ELF-1 (cell line): ENCODE results near the gene TK2.
"Not testable (repeated sequence)": the region's sequence is repeated elsewhere in the genome, so short reads cannot be mapped to it uniquely, and the experiment has no call there.

Experiments used
- DNase-seq: peaks from one replicate; pipeline ENCODE4 v3.0.0-alpha.2; 2016; ENCODE audit warnings: low read depth, low spot score

Gene TK2

DNA sequence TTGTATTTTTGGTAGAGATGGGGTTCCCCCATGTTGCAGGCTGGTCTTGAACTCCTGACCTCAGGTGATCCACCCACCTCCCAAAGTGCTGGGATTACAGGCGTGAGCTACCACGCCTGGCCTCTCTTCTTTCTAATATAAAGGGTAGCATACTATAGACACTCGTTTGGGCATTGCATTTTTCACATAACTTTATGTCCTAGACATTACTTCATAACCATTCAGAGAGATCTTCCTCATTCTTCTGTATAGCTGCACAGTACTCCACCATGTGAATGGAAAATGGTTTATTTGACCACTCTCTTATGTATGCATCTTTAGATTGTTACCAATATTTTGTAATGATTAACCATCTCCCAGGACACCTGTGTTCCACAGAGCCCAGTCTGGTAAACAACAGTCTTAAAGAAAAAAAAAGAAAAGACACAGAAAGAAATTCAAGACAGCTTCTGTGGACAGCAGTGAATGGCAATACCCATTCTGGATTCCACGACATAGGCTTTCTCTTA is 42.1 kb downstream of the TK2 start:
- no peak for DNase-seq

DNA sequence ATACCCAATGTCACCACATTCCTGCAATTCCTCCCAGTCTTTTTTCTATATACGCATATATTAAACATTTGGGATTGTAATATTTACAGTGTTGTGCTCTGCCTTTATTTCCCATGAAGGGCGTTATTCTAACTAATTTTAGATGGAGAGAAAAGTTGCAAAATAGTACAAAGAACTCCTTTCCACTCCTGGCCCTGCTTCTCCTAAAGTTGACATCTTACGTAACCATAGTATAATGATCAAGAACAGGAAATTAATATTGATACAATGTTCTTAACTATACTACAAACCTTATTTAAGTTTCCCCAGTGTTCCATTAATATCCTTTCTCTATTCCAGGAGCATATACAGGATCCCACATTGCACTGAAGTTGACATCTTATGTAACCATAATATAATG is 46.3 kb downstream of the TK2 start:
- no peak for DNase-seq

DNA sequence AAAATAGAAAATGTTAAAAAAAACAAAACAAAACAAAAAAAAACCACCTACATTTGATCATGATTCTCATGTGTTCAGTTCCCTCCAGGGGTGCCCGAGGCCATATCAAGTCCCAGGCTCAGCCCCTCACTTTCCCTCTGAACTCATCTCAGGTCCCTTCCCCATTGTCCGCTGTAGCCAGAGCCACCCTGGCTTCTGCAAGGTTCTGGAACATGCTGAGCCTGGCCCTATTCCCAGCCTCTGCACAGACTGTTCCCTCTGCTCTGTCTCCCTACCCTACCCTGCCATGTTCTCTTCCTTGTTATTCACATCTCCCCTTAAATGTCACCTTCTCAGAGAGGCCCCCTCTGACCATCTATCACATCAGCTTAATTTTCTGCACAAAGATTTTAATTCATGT is 46.9 kb downstream of the TK2 start:
- no peak for DNase-seq

DNA sequence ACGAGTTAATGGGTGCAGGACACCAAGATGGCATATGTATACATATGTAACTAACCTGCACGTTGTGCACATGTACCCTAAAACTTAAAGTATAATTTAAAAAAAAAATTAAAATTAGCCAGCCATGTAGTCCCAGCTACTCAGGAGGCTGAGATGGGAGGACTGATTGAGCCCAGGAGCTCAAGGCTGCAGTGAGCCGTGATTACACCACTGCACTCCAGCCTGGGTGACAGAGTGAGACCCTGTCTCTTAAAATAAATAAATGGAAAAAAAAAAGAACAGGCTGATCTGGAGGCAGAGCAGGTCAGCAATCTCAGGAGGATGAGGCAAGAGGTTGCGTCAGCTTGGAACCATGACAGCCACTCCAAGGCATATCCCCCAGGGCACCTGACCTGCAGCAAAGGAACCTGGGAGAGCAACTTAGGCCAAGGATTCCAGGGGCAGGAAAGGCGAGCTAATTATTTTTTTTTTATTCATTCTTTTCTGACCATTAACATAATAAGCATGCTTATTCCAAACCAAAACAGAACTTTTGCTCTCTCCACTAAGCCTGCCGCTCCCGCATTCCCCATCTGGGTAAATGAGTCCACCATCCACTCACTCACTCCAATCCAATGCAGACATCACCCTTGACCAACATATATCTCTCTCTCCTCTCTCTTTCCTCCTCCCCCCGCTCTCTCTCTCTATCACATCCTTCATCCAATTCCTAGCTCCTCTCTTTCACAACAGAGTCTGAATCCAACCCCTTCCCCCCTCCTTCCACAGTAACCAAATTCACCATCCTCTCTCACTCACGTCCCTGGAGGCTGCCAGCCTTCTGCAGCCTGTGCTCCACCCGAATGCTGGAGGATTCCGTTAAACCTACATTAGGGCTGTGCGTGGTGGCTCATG is 47.7 kb downstream of the TK2 start:
- peak; percentile 52 for DNase-seq

DNA sequence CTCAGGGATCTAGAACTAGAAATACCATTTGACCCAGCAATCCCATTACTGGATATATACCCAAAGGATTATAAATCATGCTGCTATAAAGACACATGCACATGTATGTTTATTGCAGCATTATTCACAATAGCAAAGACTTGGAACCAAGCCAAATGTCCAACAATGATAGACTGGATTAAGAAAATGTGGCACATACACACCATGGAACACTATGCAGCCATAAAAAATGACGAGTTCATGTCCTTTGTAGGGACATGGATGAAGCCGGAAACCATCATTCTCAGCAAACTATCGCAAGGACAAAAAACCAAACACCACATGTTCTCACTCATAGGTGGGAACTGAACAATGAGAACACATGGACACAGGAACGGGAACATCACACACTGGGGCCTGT is 48.4 kb downstream of the TK2 start:
- not testable (repeated sequence) for DNase-seq

DNA sequence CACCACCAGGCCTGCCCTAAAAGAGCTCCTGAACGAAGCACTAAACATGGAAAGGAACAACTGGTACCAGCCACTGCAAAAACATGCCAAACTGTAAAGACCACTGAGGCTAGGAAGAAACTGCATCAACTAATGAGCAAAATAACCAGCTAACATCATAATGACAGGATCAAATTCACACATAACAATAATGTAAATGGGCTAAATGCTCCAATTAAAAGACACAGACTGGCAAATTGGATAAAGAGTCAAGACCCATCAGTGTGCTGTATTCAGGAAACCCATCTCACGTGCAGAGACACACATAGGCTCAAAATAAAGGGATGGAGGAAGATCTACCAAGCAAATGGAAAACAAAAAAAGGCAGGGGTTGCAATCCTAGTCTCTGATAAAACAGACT is 52.0 kb downstream of the TK2 start:
- not testable (repeated sequence) for DNase-seq

DNA sequence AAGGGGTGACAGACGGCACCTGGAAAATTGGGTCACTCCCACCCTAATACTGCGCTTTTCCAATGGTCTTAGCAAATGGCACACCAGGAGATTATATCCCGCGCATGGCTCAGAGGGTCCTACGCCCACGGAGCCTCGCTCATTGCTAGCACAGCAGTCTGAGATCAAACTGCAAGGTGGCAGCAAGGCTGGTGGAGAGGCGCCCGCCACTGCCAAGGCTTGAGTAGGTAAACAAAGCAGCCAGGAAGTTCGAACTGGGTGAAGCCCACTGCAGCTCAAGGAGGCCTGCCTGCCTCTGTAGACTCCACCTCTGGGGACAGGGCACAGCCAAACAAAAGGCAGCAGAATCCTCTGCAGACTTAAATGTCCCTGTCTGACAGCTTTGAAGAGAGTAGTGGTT is 53.7 kb downstream of the TK2 start:
- not testable (repeated sequence) for DNase-seq

DNA sequence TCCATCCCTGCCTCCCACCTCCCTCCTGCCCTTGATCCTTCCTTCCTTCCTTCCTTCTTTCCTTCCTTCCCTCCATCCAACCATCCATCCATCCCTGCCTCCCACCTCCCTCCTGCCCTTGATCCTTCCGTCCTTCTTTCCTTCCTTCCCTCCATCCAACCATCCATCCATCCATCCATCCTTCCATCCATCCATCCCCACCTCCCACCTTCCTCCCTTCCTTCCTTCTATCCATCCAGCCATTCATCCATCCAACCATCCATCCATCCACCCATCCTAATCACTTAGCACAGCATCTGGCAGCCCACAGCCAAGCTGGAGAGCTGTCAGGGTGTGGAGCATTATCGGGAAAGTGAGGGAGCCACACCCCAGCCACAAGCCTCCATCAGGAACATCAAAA is 54.5 kb downstream of the TK2 start:
- no peak for DNase-seq

DNA sequence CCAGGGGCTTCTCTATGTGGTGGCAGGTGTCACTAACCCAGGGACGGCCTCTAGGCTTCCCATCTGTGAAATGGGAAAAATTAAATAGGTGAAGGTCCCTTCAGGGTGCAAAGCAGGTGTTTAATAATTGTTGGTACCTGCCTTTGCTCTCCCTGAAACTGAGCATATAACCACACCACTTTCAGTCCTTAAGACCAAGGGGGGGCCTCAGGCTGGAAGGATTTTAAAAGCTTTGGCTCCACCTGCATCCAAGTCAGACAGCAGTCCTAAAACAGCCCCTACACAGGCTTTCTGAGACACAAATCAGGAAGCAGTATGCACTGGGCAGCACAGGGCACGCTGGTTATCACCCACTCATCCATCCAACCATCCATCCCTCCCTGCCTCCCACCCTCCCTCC is 55.0 kb downstream of the TK2 start:
- no peak for DNase-seq

DNA sequence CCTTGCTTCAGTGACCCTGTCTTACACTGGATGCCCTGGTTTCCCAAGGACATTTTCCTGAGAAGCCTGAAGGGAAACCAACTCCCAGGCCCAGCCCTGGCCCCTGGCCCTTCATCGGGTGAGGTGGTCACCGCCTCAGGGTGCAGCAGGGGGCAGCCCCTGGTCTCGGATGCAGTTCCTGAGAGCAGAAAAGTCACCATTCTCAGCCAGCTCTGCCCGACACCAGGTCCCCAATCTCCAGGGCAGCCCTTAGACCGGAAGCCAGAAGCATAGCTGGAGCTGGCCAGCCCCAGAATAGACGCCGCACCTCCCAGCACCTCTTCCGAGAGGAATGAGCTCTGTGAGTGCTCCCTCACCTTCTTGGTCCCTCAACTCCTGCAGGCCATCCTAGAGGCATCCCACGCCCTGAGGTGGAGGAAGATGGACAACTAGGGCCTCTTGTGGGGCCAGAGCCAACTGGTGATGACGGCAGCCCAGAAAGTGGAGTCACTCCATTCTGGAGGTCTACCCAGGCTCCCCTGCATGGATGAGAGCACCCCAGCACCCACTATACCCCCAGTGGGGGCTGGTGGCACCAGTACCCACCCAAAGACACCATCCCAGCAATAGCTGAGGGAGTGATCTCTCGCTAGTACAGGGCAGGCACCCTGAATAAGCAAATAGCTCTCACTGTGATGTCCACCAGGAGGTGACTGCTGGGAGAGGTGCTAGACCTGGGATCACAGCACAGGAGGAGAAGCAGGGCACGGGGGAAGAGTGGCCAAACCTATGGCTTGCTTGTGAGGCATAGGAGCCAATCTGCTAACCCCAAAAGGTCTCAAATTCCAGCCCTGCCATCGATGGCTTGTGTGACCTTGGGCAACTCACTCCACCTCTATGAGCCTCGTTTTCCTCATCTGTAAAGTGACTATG is 56.2 kb downstream of the TK2 start:
- DNase-seq = no peak

DNA sequence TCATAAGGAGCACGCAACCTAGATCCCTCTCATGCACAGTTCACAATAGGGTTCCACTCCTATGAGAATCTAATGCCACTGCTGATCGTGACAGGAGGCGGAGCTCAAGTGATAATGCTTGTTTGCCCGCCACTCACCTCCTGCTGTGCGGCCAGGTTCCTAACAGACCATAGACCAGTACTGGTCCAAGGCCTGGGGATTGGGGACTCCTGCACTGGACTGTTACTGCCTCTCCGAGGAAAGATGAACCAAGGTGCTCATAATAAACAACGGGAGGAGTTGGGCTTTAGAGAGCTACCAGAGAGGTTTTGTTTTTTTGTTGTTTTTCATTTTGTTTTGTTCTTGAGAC is 58.2 kb downstream of the TK2 start:
- DNase-seq = no peak

DNA sequence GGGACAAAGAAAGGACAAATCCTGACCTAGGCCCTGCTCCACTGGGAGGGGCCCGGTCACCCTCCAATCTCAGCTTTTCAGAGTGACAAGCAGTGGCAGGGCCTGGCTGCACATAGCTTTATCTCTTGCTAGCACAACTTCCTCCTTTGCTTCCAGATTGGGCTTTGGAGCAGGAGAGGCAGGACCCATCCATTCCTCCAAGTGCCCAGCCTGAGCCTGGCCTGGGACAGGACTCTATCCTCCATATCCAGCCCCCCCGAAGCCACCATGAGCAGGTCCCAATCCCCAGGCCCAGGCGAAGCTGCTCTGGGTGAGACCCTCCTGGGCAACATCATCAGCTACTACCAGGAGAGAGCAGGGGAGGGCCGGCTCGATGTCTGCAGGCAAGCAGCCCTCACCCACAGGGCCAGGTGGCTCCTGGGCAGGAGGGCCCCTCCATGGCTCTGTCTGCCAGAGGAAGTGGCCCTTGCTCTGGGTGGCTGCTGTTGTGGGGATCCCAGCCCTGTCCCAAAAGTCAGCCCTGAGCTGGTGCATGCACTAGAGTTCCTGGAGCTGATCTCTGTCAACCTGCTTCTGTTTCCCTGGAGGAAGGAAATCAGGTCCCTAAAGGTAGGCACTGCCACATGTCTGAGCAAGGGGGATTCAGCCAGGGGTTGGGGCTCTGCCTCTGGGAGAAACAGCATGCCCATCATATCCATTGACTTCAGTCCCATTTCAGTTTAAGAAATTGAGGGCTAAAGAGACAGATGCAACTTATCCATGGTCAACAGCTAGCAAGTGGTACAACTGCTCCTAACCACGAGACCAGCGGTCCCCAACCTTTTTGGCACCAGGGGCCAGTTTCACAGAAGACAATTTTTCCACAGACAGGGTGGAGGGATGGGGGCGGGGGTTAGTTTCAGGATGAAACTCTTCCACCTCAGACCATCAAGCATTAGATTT is 58.9 kb downstream of the TK2 start:
- DNase-seq = no peak

DNA sequence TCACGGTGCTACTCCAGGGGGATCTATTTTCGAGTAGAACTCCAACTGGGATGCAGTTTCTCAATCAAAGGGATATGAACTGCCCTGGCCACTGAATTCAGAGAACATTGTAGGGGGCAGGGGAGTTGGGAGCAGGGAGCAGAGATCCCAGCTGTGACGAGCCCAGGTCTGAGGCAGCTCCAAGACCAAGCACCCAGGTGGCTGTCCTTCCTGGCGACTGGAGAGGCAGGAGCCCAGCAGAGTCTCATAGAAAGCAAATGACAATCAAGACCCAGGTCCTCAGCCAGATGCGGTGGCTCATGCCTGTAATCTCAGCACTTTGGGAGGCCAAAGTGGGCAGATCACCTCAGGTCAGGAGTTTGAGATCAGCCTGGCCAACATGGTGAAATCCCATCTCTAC is 60.1 kb downstream of the TK2 start:
- no peak for DNase-seq

DNA sequence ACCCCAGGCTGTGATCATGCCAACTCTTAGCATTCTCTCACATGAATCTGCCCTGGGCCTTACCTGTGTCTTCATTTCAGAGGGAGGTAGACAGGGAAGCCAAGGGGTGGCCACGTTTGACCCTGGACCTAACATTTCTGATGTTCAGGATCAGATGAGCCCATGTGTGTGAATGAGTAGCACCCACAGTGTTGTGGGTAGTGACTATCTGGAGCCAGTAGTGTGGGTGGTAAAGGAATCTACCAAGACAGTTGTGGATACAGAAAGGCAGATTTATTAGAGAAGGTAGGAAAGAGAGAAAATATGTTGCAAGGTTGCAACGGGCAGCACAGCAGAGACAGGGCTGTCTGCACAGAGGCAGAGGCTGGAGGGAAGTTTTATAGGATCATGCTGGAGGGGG is 60.5 kb downstream of the TK2 start:
- DNase-seq = no peak

DNA sequence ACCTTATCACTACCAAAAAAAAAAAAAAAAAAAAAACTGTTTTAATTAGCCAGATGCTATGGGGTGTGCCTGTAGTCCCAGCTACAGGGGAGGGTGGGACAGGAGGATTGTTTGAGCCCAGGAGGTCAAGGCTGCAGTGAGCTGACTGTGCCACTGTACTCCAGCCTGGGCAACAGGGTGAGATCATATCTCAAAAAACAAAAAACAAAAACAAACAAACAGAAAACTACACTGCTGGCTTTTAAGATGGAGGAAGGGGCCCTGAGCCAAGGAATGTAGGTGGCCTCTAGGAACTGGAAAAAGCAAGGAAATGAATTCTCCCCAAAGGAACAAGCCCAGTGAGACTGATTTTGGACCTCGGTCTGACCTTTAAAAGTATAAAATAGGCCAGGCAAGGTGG is 61.4 kb downstream of the TK2 start:
- DNase-seq = no peak

DNA sequence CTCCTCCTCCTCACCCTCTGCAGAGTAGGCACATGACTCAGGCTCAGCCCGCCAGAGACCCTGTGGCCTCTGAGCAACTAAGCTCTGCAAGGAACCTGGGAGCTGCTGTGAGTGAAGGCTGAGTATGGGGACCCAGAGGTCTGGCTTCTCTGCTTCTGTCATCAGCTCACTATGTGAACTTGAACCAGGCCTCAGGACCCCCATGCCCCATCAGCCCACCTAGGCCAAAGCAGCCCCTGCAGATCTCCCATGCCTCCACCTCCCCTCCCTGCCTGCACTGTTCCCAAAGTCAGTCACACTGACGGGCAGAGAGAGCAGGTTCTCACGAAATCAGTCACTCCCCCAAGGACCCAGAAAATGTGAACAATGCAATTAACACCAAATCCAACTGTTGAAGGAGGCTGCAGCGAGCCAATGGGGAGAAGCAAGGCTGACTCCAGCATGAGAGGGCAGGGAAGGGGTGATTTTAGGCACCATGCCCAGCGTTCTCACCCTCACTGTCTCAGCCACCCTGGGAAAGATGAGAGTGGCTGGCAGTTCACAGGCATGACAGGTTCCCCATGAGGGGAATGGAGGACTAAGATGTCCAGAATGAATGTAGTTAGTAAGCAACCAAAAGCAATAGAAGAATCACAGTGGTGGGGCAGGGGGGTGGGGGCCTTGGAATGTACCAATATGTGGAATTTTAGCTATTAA is 62.2 kb downstream of the TK2 start:
- DNase-seq = no peak

DNA sequence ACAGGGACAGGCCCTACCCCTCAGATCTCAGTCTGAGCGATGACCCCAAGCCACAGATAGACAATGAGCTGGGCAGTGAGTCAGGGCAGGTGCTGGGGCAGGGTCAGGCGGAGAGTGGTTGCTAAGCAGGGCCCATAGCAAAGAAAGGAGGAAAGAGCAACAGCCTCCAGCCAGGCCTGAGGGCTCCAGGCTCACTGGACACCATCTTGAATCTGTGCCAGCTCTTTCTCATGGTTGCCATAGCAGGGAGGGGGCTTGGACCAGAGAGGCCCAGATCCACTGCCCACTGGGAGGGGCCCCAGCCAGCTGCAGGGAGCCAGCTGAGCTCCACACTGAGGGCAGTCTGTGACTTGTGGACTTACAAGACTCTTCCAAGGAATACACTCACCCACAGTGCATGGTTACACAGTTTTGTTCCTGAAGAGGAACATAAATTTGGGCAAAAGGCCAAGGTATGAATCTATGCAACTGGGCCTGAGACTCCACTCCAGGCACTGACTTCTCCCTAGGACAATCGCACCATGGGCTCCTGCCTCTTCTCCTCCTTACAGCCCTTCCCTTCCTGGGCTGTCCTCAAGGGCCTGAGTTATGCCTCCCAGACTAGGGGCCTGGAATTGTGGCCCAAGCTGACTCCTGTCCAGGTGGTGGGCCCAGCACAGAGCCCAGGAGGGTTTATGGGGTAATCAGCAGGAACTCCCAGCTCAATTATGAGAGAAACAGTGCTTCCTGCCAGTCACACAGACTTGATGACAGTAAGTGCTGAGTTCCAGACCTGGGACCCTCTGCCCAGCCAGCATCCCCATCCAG is 62.9 kb downstream of the TK2 start:
- peak; percentile 28 for DNase-seq

DNA sequence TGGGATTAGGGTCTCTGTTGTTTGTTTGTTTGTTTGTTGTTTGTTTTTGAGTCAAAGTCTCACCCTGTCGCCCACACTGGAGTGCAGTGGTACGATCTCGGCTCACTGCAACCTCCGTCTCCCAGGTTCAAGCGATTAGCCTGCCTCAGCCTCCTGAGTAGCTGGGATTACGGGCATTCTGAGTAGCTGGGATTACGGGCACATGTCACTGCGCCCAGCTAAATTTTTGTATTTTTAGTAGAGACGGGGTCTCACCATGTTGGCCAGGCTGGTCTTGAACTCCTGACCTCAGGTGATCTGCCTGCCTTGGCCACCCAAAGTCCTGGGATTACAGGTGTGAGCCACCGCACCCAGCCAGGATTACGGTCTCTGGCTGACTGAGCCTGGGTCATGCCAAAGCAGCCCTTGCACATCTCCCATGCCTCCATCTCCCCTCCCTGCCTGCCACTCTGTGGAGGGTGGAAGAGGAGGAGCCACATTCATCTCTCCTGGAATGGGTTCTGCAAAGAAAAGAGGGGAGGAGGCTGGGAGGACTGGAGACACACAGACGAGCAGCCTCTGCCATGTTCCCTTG is 63.6 kb downstream of the TK2 start:
- DNase-seq = no peak

DNA sequence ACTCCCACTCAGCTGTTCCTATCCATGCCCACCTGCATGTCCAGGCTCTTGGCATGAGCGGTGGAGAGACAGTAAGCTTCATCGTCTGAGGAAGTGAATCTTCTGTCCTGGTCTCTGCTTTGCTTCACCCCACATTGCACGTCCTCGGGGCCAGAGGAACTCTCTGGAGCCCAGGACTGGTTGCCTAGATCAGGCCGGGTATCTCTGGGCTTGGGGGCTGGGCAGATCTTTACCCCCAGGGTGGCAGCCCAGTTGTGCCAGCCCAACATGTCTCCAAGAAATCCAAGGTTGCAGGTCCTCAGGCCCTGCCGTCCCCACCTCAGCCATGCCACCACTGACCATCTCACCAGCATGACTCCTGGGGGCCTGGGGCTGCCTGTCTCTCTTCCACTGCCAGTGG is 64.5 kb downstream of the TK2 start:
- no peak for DNase-seq
